GM18508 (cell line): ENCODE results near the gene S100A1.
"Not testable (repeated sequence)": the region's sequence is repeated elsewhere in the genome, so short reads cannot be mapped to it uniquely, and the experiment has no call there.

Experiments used
- ATAC-seq: cut with Tn5 transposase; IDR thresholded peaks from one replicate; pipeline ENCODE4 v1.9.1; 2021; ENCODE audit warnings: moderate number of reproducible peaks; ENCODE audit not compliant: insufficient read depth, unreplicated experiment

S100A1 gene

GRCh38 chr1:153627715-153628626 lies at the start of gene S100A1:
Gene S100A1, plus strand, starts transcription at chr1:153628434. Its CDS starts 2,088 bp downstream, at chr1:153630522.
- no peak for ATAC-seq

GRCh38 chr1:153578490-153578889 lies 49.7 kb upstream of the S100A1 start:
- no peak for ATAC-seq

- ATAC-seq: no peak
Observed at GRCh38 chr1:153578936-153579335, 49.3 kb upstream of the S100A1 start.

DNA sequence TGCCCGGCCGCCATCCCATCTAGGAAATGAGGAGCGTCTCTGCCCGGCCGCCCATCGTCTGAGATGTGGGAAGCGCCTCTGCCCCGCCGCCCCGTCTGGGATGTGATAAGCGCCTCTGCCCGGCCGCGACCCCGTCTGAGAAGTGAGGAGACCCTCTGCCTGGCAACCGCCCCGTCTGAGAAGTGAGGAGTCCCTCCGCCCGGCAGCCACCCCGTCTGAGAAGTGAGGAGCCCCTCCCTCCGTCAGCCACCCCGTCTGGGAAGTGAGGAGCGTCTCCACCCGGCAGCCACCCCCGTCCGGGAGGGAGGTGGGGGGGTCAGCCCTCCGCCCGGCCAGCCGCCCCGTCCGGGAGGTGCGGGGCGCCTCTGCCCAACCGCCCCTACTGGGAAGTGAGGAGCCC lies 45.4 kb upstream of the S100A1 start:
- ATAC-seq: not testable (repeated sequence)

DNA sequence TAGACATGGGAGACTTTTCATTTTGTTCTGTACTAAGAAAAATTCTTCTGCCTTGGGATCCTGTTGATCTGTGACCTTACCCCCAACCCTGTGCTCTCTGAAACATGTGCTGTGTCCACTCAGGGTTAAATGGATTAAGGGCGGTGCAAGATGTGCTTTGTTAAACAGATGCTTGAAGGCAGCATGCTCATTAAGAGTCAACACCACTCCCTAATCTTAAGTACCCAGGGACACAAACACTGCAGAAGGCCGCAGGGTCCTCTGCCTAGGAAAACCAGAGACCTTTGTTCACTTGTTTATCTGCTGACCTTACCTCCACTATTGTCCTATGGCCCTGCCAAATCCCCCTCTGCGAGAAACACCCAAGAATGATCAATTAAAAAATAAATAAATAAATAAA lies 44.7 kb upstream of the S100A1 start:
- ATAC-seq: not testable (repeated sequence)

- no peak for ATAC-seq
Observed at GRCh38 chr1:153583976-153584375, 44.3 kb upstream of the S100A1 start.

DNA sequence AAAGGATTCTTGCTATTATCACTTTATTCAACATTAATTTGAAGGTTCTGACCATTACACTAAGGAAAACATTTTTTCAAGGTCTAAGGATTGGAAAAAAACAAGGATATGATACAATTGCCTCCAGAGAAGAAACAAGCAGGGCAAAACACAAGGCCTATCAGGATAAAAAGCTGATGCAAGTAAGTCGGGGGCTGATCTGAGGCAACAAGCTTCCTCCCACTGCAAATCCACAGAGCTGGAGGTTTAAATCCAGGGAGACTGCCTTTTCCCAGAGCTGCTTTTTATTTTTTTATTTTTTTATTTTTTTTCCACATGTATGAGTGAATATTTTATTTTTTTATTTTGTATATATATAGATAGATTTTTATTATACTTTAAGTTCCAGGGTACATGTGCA lies 43.2 kb upstream of the S100A1 start:
- ATAC-seq: no peak

DNA sequence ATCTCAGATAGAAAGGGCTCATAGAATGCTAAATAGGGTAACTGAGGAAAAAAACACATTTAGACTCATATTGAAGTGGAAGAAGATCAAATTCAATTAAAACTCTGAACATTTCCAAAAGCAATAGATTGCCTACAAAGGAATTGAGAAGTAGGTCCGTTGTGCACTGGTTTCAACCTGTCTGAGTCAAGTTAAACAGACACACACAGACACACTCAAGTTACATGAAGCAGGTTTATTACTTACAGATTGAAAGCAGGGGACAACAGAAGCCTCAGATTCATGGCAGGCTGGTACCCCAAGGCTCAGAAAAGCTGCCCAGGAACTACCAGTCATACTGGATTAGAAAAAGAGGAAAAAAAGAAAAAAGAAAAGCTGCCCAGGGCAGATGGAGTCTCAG lies 41.9 kb upstream of the S100A1 start:
- ATAC-seq: no peak

- no peak for ATAC-seq
Observed at GRCh38 chr1:153587314-153587713, 40.9 kb upstream of the S100A1 start.

GRCh38 chr1:153588033-153588432 lies 40.2 kb upstream of the S100A1 start:
- not testable (repeated sequence) for ATAC-seq

- ATAC-seq: no peak
Observed at GRCh38 chr1:153588482-153588881, 39.8 kb upstream of the S100A1 start.

DNA sequence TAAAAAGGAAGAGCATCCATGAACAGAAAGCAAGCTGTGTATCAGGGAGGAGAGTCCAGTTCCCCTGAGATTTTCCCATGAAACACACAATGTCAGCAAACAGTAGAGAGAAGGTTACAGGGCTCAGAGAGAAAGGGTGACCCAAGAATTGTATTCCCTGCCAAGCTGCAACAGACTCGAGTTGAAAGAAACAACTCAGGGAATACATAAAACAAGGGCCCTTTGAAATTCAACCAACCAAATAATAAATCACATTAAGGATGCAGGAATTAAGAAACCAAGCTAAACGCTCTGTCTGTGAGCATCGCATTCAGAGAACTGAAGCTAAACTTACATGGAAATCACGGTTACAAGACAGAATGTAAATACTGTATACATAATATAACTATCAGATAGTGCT lies 35.5 kb upstream of the S100A1 start:
- no peak for ATAC-seq

DNA sequence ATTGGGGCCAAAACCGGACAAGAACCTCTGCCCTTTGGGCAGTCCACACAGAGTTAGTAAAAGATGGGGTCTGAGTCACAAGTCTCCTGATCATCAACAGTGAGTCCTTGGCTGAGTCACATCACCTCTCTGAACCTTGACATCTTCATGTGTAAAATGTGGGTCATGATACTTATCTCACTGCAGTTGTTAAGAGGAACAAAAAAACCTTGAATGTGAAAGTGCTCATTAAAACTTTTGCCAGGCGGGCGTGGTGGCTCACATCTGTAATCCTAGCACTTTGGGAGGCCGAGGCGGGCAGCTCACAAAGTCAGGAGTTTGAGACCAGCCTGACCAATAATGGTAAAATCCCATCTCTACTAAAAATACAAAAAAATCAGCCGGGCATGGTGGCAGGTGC lies 31.0 kb upstream of the S100A1 start:
- ATAC-seq: no peak

DNA sequence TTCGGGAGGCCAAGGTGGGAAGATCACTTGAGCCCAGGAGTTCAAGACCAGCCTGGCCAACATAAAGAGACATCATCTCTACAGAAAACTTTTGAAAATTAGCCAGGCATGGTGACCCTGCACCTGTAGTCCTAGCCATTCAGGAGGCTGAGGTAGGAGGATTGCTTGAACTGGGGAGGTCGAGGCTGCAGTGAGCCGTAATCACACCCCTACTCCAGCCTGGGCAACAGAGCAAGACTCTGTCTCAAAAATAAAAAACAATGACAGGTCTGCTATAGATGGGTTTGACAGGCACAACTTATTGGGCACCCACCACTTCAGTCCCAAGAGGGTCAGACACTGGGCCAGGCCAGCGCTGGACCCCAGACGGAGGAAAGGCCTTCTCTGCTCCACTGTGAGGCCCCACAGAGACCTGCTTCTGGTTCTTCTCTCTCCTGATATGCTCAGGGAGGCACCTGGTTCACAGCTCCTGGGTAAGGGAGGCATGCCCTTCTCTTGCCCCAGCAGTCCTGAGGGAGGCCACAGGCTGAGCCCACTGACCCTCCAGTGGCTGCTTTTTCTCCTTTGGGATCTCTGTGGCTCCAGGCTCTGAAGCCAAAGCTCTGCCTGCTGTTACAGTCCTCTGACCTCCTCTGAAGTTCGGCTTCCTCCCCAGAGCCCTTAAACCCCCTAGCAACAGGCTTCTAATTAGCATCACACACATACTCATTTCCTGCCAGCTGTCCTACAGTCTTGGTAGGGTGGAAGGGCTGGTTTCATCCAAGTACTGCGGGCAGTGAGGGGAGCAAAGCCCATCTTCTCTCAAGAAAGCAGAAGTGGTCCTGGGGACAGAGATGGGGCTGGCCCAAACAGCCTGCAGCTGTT lies 29.7 kb upstream of the S100A1 start:
- peak; percentile 93 for ATAC-seq

- ATAC-seq: no peak
Observed at GRCh38 chr1:153599847-153600246, 28.4 kb upstream of the S100A1 start.

- ATAC-seq: no peak
Observed at GRCh38 chr1:153602749-153603148, 25.5 kb upstream of the S100A1 start.

- ATAC-seq: no peak
Observed at GRCh38 chr1:153606194-153606593, 22.0 kb upstream of the S100A1 start.

- ATAC-seq: no peak
Observed at GRCh38 chr1:153607381-153607780, 20.9 kb upstream of the S100A1 start.

DNA sequence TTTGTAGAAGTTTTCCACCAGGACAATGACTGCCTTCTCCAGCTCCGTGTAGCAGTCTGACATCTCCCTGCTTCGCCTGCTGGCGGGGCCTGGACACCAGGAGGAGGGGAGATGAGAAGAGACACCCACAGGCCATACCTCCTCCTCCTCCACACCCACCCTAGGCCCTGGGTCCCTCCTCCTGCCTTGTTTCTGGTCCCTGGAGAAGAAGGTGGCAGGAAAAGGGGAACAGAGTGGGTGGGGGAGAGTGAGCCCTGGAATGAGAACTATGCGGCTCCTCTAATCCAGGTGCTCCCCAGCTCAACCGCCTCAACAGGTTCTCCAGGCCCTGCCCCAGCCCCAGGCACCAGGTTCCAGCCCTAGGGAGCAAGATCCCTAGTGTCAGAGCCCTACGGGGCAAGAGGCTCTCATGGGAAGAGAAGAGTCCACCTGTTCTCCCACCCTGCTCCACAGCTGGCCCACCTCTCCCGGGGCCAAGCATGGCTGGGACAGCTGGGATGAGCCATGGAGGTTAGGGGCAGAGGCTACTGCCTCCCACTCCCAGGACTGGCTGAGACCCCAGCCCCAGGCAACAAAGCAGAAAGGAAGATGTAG lies 20.0 kb upstream of the S100A1 start:
- no peak for ATAC-seq

DNA sequence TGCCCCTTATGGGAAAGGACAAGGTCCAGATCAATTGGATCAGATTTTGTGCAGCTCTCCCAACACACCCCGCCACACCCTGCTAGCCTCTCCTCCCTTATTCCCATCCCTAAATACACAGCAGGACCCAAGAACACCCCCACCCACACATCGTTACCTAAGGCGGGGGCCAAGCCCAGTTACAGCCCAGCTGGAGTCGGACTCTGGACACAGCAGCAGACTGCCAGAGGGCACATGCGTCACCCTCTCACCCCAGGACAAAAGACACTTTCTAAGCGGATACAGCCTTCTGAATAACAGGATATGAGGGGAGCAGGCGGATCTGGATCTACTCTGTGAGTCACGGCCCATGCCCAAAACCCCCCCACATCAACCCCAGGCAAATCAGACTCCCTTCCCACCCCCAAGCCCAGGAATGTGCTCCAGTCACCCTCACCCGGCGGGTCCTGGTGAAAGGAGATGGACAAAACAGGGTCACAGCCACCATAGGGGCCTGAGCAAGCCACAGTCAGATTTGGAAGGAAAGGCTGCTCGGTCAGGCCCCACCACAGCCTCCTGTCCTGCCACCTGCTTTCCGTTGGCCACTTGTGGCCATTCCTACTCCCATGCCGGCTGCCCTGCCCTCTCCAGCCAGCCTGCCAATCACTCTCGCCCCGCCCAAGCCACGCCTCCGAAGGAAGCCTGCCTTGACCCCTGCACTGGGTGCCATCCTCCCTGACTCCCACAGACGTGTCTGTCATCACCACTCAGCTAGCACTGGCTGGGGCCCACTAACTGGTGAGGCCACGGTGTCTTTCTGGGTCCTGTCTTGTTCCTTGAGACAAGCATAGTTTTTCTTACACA lies 19.3 kb upstream of the S100A1 start:
- no peak for ATAC-seq
